ENCODE results near the gene FRMD6.
A peak's percentile ranks its signal among the peaks of the same experiment; 100 is the strongest.

The FRMD6 gene

GRCh38 chr14:51652168-51653078, 713 bp downstream of the FRMD6 start:
- no peak; the same call in 1 of the 2 replicates for TF ChIP-seq EZH2phosphoT487 (IDR thresholded peaks at IDR 0.05; ENCODE audit: borderline replicate concordance, low read length)
- TF ChIP-seq, protein P1, sequence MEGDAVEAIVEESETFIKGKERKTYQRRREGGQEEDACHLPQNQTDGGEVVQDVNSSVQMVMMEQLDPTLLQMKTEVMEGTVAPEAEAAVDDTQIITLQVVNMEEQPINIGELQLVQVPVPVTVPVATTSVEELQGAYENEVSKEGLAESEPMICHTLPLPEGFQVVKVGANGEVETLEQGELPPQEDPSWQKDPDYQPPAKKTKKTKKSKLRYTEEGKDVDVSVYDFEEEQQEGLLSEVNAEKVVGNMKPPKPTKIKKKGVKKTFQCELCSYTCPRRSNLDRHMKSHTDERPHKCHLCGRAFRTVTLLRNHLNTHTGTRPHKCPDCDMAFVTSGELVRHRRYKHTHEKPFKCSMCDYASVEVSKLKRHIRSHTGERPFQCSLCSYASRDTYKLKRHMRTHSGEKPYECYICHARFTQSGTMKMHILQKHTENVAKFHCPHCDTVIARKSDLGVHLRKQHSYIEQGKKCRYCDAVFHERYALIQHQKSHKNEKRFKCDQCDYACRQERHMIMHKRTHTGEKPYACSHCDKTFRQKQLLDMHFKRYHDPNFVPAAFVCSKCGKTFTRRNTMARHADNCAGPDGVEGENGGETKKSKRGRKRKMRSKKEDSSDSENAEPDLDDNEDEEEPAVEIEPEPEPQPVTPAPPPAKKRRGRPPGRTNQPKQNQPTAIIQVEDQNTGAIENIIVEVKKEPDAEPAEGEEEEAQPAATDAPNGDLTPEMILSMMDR (IDR thresholded peaks at IDR 0.05; ENCODE audit: low read depth, low read length, poor library complexity, severe bottlenecking) = no peak
- Histone ChIP-seq H3K9me2 (replicated peaks; ENCODE audit: control insufficient read depth, low read length) (no peaks in the 10 kb centered on the region), H4K20me1 (ENCODE audit: control insufficient read depth, insufficient read depth, low read depth, low read length) (no peaks in the 10 kb centered on the region), H3K4me1 (ENCODE audit: control insufficient read depth, low read length) (peaks cover 18% of the 10 kb centered on the region), H3K27ac (ENCODE audit: low read depth, low read length) (no peak overlapping the region), H3K36me3 (ENCODE audit: control insufficient read depth, low read length) (no peaks in the 10 kb centered on the region), H3K4me3 (ENCODE audit: low read length) (peak overlapping the region; percentile 85), H3K79me2 (ENCODE audit: control insufficient read depth, low read length) (no peaks in the 10 kb centered on the region), H3K9me3 (ENCODE audit: control insufficient read depth, insufficient read depth, low read length) (no peaks in the 10 kb centered on the region), H3K27me3 (ENCODE audit: control insufficient read depth, low read length) (peaks cover 41% of the 10 kb centered on the region), H3F3A (ENCODE audit: control insufficient read depth, insufficient read depth) (peaks cover 9% of the 10 kb centered on the region), H3K4me2 (ENCODE audit: low read length) (peak overlapping the region; percentile 98)

- Histone ChIP-seq H3K79me2 (ENCODE audit: control insufficient read depth, low read length) (no peaks in the 10 kb centered on the region), H3K4me2 (ENCODE audit: low read length) (peak overlapping the region; percentile 98), H3K9me2 (replicated peaks; ENCODE audit: control insufficient read depth, low read length) (no peaks in the 10 kb centered on the region), H3F3A (ENCODE audit: control insufficient read depth, insufficient read depth) (peaks cover 9% of the 10 kb centered on the region), H3K4me3 (ENCODE audit: low read length) (peak overlapping the region; percentile 85), H3K9me3 (ENCODE audit: control insufficient read depth, insufficient read depth, low read length) (no peaks in the 10 kb centered on the region), H4K20me1 (ENCODE audit: control insufficient read depth, insufficient read depth, low read depth, low read length) (no peaks in the 10 kb centered on the region), H3K27me3 (ENCODE audit: control insufficient read depth, low read length) (peaks cover 47% of the 10 kb centered on the region), H3K27ac (ENCODE audit: low read depth, low read length) (no peak overlapping the region), H3K36me3 (ENCODE audit: control insufficient read depth, low read length) (no peaks in the 10 kb centered on the region), H3K4me1 (ENCODE audit: control insufficient read depth, low read length) (peaks cover 18% of the 10 kb centered on the region)
- TF ChIP-seq EZH2phosphoT487 (IDR thresholded peaks at IDR 0.05; ENCODE audit: borderline replicate concordance, low read length) = no peak
- TF ChIP-seq, protein P1 (IDR thresholded peaks at IDR 0.05; ENCODE audit: low read depth, low read length, poor library complexity, severe bottlenecking) = no peak
Measured at GRCh38 chr14:51653079-51653774, 1.5 kb downstream of the FRMD6 start.

DNA sequence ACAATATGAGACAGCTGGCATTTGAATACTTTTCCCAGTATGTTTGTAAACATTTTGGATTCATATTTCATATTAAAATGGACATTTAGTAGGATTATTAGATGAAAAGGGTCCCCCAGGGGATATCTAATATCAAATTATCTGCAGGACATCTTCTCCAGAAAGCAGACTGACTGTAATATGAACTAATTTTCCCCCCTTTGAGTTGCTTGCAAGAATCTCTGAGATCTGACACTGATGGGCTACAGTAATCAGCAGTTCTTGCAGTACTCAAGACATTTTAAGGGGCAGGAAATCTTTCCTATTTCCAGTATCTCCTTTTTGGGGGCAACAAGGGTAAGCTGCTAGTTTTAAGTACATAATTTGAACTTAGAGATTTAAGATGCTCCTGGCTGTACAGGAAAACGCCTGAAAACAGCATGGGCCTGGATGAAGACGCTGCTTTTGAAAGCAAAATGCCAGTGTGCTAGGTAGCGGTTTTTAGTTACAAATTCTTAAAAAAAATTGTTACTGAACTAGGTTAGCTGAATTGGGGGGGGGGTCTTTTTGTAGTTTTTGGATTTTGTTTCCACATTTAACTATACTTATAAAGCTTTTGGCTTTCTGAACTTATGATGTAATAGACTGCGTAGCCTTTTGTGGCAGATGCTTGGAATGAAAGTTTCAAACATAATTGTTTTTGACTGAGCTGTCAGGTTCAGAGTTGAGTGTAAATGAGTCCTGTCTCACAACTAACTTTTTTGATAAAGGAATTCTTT, 2.2 kb downstream of the FRMD6 start:
- H3K79me2 ChIP-seq (ENCODE audit: control insufficient read depth, low read length) = no peaks in the 10 kb centered on the region
- H3K9me3 ChIP-seq (ENCODE audit: control insufficient read depth, insufficient read depth, low read length) = no peaks in the 10 kb centered on the region
- no peak overlapping the region for H3K4me3 ChIP-seq (ENCODE audit: low read length)
- TF ChIP-seq, protein P1 (IDR thresholded peaks at IDR 0.05; ENCODE audit: low read depth, low read length, poor library complexity, severe bottlenecking) = no peak
- TF ChIP-seq EZH2phosphoT487 (IDR thresholded peaks at IDR 0.05; ENCODE audit: borderline replicate concordance, low read length) = no peak
- peaks cover 47% of the 10 kb centered on the region for H3K27me3 ChIP-seq (ENCODE audit: control insufficient read depth, low read length)
- peaks cover 5% of the 10 kb centered on the region for H3F3A ChIP-seq (ENCODE audit: control insufficient read depth, insufficient read depth)
- no peaks in the 10 kb centered on the region for H4K20me1 ChIP-seq (ENCODE audit: control insufficient read depth, insufficient read depth, low read depth, low read length)
- H3K27ac ChIP-seq (ENCODE audit: low read depth, low read length) = no peak overlapping the region
- H3K4me1 ChIP-seq (ENCODE audit: control insufficient read depth, low read length) = peaks cover 18% of the 10 kb centered on the region
- no peaks in the 10 kb centered on the region for H3K36me3 ChIP-seq (ENCODE audit: control insufficient read depth, low read length)
- H3K9me2 ChIP-seq (replicated peaks; ENCODE audit: control insufficient read depth, low read length) = no peaks in the 10 kb centered on the region
- H3K4me2 ChIP-seq (ENCODE audit: low read length) = no peak overlapping the region

All from DOHH2 (cell line).